ENCODE data around the gene DNAH12. TPM values are rescaled to one million over a fixed set of nuclear protein-coding genes. Genes with fewer than 3 reads are reported as not detected.
A peak's percentile ranks its signal among the peaks of the same experiment; 100 is the strongest.

The DNAH12 gene
- total RNA-seq, 1 donor from 2014 or later, result 0.60 TPM

DNA sequence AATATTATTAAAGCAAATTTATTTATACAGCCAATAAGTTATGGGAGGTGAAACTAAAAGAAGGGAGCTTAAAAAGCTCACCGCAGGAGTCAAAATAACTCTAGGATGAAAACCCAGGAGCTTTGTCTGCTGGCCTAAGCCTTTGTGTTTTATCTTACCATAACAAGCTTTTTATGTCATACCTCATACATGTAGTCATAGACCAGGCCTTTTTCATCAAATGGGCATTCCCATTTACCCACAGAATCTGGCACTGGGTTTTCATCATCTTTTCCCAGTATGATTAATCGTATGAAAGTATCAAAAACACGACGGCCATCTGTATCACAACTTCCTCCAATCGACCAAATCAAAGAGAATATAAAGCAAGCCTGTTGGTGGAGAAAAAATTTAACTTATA, 122.8 kb downstream of the DNAH12 start:
- Mint-ChIP-seq H3K27ac (peak overlapping the region; percentile 25), H3K4me3 (no peak overlapping the region), H3K9me3 (no peaks in the 10 kb centered on the region), H3K4me1 (no peaks in the 10 kb centered on the region), H3K36me3 (no peaks in the 10 kb centered on the region), H3K27me3 (ENCODE audit: low read depth) (no peaks in the 10 kb centered on the region)
- DNase-seq (ENCODE audit: low spot score in 2 of 2, unreplicated experiment in 2 of 2), result no peak
- TF ChIP-seq, protein P1, sequence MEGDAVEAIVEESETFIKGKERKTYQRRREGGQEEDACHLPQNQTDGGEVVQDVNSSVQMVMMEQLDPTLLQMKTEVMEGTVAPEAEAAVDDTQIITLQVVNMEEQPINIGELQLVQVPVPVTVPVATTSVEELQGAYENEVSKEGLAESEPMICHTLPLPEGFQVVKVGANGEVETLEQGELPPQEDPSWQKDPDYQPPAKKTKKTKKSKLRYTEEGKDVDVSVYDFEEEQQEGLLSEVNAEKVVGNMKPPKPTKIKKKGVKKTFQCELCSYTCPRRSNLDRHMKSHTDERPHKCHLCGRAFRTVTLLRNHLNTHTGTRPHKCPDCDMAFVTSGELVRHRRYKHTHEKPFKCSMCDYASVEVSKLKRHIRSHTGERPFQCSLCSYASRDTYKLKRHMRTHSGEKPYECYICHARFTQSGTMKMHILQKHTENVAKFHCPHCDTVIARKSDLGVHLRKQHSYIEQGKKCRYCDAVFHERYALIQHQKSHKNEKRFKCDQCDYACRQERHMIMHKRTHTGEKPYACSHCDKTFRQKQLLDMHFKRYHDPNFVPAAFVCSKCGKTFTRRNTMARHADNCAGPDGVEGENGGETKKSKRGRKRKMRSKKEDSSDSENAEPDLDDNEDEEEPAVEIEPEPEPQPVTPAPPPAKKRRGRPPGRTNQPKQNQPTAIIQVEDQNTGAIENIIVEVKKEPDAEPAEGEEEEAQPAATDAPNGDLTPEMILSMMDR (IDR thresholded peaks at IDR 0.05; ENCODE audit: unreplicated experiment), result no peak

DNA sequence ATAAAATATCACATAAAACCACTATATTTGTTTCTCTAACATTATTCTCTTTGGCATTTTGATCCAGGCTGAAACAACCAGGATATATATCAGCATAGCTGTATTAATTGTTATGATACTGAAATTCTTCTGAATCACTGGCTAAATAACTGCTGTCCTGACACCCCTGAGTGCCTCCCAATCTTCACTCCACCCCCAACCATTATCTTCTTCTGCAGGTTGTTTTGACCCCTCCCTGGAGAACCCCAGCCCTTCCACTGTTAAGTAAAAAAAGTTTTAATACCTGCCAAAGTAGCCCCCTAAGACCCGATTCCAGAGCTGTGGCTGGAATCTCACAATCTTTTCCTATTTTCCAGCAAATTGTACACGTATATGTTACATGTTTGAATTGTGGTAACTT, 124.1 kb downstream of the DNAH12 start:
- H3K27me3 Mint-ChIP-seq (ENCODE audit: low read depth), result no peaks in the 10 kb centered on the region
- no peaks in the 10 kb centered on the region for H3K9me3 Mint-ChIP-seq
- no peak overlapping the region for H3K27ac Mint-ChIP-seq
- no peak overlapping the region for H3K4me3 Mint-ChIP-seq
- H3K4me1 Mint-ChIP-seq, result no peaks in the 10 kb centered on the region
- no peak for DNase-seq (ENCODE audit: low spot score in 2 of 2, unreplicated experiment in 2 of 2)
- TF ChIP-seq, protein P1 (IDR thresholded peaks at IDR 0.05; ENCODE audit: unreplicated experiment), result no peak
- H3K36me3 Mint-ChIP-seq, result no peaks in the 10 kb centered on the region

DNA sequence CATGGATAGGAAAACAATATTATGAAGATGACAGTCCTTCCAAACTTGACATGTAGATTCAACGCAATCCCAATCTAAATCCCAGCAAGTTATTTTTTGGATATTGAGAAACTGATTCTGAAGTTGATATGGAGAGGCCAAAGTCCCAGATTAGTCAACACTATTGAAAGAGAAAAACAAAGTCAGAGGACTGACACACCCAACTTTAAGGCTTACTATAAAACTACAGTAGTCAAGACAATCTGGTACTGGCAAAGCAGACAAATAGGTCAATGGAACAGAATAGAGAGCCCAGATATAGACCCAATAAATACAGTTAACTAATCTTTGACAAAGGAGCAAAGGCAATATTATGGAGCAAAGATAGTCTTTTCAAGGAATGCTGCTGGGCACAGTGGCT, 132.4 kb downstream of the DNAH12 start:
- Mint-ChIP-seq H3K27me3 (ENCODE audit: low read depth) (peaks cover 2% of the 10 kb centered on the region), H3K9me3 (peaks cover 10% of the 10 kb centered on the region), H3K36me3 (peaks cover 4% of the 10 kb centered on the region), H3K4me1 (no peaks in the 10 kb centered on the region), H3K27ac (no peak overlapping the region), H3K4me3 (no peak overlapping the region)
- TF ChIP-seq, protein P1 (IDR thresholded peaks at IDR 0.05; ENCODE audit: unreplicated experiment), result no peak
- DNase-seq (ENCODE audit: low spot score in 2 of 2, unreplicated experiment in 2 of 2), result no peak

DNA sequence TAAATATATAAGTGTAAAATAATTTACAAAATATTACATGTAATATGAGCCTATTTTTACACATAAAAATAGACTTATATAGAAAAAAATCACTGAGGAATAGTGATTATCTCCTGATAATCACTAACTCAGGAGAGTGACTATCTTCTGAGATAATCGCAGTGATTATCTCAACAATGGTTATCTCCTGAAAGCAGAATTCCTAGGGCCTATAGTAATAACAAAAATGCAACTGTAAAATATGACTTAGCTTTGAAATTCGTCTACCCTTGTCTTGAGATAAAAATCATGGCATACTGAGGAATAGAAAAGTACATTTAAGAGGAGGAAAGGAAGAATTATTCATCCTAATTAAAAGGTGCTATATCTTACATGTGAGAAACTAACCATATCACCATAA, 134.7 kb downstream of the DNAH12 start:
- H3K36me3 Mint-ChIP-seq, result peaks cover 4% of the 10 kb centered on the region
- TF ChIP-seq, protein P1 (IDR thresholded peaks at IDR 0.05; ENCODE audit: unreplicated experiment), result no peak
- peaks cover 2% of the 10 kb centered on the region for H3K27me3 Mint-ChIP-seq (ENCODE audit: low read depth)
- H3K4me3 Mint-ChIP-seq, result no peak overlapping the region
- H3K4me1 Mint-ChIP-seq, result no peaks in the 10 kb centered on the region
- no peak overlapping the region for H3K27ac Mint-ChIP-seq
- DNase-seq (ENCODE audit: low spot score in 2 of 2, unreplicated experiment in 2 of 2), result no peak
- peaks cover 10% of the 10 kb centered on the region for H3K9me3 Mint-ChIP-seq

DNA sequence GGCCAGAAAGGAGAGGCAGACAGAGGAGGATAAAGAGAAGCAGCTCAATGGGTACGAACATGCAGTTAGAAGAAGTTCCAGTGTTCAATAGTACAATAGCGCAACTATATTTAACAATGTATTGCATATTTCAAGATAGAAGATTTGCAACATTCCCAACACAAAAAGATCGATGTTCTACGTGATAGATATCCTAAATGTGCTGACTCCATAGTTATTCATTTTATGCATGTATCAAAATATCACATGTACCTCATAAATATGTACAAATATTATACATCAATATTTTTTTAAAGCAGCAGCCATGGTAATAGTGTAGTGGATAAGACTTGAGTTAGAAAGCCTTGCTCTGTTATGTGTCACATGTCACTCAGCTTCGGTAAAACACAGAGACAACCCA, 141.5 kb downstream of the DNAH12 start:
- Mint-ChIP-seq H3K36me3 (peaks cover 2% of the 10 kb centered on the region), H3K4me3 (no peak overlapping the region), H3K9me3 (peaks cover 18% of the 10 kb centered on the region), H3K4me1 (no peaks in the 10 kb centered on the region), H3K27ac (no peak overlapping the region), H3K27me3 (ENCODE audit: low read depth) (peaks cover 5% of the 10 kb centered on the region)
- no peak for DNase-seq (ENCODE audit: low spot score in 2 of 2, unreplicated experiment in 2 of 2)
- TF ChIP-seq, protein P1 (IDR thresholded peaks at IDR 0.05; ENCODE audit: unreplicated experiment), result no peak
